ENCODE data around the gene ASIC1. TPM values are rescaled to one million over a fixed set of nuclear protein-coding genes. Genes with fewer than 3 reads are reported as not detected.

The ASIC1 gene
- total and polyA plus RNA-seq, 2 donors from 2014 or later = 0.99 to 1.6 TPM

DNA sequence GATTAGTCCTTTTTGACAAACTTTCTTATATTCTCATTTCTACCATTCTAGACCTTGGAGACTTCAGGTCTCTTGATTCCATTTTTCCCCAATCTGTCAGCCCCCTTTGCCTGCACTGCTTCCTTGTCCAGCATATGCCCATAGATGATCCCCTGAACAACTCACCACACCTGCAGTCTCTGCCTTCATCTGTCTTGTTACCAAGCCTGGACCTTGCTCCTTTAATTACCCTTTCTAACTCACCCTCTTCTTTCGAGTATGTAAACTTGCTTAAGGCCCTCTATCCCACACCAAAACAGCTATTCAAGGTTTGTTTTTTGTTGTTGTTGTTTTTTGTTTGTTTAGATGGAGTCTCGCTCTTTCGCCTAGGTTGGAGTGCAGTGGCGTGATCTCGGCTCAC lies 64.2 kb downstream of the ASIC1 start:
- TF ChIP-seq, protein P1, sequence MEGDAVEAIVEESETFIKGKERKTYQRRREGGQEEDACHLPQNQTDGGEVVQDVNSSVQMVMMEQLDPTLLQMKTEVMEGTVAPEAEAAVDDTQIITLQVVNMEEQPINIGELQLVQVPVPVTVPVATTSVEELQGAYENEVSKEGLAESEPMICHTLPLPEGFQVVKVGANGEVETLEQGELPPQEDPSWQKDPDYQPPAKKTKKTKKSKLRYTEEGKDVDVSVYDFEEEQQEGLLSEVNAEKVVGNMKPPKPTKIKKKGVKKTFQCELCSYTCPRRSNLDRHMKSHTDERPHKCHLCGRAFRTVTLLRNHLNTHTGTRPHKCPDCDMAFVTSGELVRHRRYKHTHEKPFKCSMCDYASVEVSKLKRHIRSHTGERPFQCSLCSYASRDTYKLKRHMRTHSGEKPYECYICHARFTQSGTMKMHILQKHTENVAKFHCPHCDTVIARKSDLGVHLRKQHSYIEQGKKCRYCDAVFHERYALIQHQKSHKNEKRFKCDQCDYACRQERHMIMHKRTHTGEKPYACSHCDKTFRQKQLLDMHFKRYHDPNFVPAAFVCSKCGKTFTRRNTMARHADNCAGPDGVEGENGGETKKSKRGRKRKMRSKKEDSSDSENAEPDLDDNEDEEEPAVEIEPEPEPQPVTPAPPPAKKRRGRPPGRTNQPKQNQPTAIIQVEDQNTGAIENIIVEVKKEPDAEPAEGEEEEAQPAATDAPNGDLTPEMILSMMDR (IDR thresholded peaks at IDR 0.05; ENCODE audit: borderline replicate concordance, extremely low read depth, insufficient read depth) = no peak
- H3K9ac ChIP-seq (ENCODE audit: low read length in 3 of 3) = no peak overlapping the region
- peaks cover 8 to 37% (median 17%) of the 10 kb centered on the region in 3 donors for H3K36me3 ChIP-seq (ENCODE audit: control insufficient read depth in 2 of 3, insufficient read depth in 3 of 3, low read length in 3 of 3)
- no peak overlapping the region for H3K4me3 ChIP-seq (ENCODE audit: low read length in 3 of 3)
- intact Hi-C loops (cut with DNase I) = no loop called here
- H3K27me3 ChIP-seq (ENCODE audit: control insufficient read depth, insufficient read depth, low read length) = no peaks in the 10 kb centered on the region
- peaks cover 0 to 13% (median 4%) of the 10 kb centered on the region in 3 donors for H3K4me1 ChIP-seq (ENCODE audit: control insufficient read depth in 2 of 3, insufficient read depth in 2 of 3, low read depth in 1 of 3, low read length in 3 of 3)
- no peak overlapping the region for H3K27ac ChIP-seq (ENCODE audit: low read depth in 2 of 2, low read length in 2 of 2)
- no peaks in the 10 kb centered on the region for H3K9me3 ChIP-seq (ENCODE audit: control insufficient read depth in 2 of 3, insufficient read depth in 1 of 3, low read length in 3 of 3)
- FAIRE-seq = no peak
- no peak for DNase-seq

DNA sequence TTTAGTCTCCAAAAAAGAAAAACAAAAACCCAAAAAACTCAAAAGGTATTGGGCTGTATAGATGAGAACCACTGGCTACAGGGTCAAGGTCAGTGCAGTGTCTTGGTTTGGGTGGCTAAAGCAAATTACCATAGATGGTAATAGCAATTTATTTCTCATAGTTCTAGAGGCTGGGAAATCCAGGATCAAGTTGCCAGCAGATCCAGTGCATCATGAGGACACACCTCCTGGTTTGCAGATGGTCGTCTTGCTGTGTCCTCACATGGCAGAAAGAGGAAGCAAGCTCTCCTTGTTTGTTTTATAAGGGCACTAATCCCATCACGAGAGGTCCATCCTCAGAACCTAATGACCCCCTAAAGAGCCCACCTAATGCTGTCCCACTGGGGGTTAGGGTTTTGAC lies 65.8 kb downstream of the ASIC1 start:
- H3K4me3 ChIP-seq (ENCODE audit: low read length in 3 of 3) = no peak overlapping the region
- FAIRE-seq = no peak
- DNase-seq = no peak
- no peak overlapping the region for H3K9ac ChIP-seq (ENCODE audit: low read length in 3 of 3)
- TF ChIP-seq, protein P1 (IDR thresholded peaks at IDR 0.05; ENCODE audit: borderline replicate concordance, extremely low read depth, insufficient read depth) = no peak
- no peaks in the 10 kb centered on the region for H3K27me3 ChIP-seq (ENCODE audit: control insufficient read depth, insufficient read depth, low read length)
- no peaks in the 10 kb centered on the region for H3K9me3 ChIP-seq (ENCODE audit: control insufficient read depth in 2 of 3, insufficient read depth in 1 of 3, low read length in 3 of 3)
- intact Hi-C loops (cut with DNase I) = no loop called here
- H3K36me3 ChIP-seq (ENCODE audit: control insufficient read depth in 2 of 3, insufficient read depth in 3 of 3, low read length in 3 of 3) = peaks cover 11 to 37% (median 17%) of the 10 kb centered on the region in 3 donors
- no peak overlapping the region for H3K27ac ChIP-seq (ENCODE audit: low read depth in 2 of 2, low read length in 2 of 2)
- H3K4me1 ChIP-seq (ENCODE audit: control insufficient read depth in 2 of 3, insufficient read depth in 2 of 3, low read depth in 1 of 3, low read length in 3 of 3) = peaks cover 0 to 8% (median 0%) of the 10 kb centered on the region in 3 donors

DNA sequence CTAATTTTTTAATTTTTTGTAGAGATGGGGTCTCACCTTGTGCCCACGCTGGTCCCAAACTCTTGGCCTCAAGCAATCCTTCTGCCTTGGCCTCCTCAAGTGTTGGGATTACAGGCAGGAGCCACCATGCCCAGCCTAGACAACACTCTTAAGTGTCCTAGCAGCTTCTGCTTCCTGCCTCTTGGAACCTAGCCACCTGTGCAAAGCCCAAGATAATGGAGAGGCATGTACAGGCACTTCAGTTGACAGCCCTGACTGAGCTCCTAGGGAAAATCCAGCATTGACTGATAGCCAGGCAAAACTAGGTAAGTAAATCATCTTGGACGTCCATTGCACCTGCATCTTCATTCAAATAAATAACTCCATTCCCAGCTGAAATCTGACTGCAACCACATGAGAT lies 70.2 kb downstream of the ASIC1 start:
- TF ChIP-seq, protein P1 (IDR thresholded peaks at IDR 0.05; ENCODE audit: borderline replicate concordance, extremely low read depth, insufficient read depth) = no peak
- Histone ChIP-seq H3K36me3 (ENCODE audit: control insufficient read depth in 2 of 3, insufficient read depth in 3 of 3, low read length in 3 of 3) (peaks cover 19 to 27% (median 19%) of the 10 kb centered on the region in 3 donors), H3K27me3 (ENCODE audit: control insufficient read depth, insufficient read depth, low read length) (no peaks in the 10 kb centered on the region), H3K9me3 (ENCODE audit: control insufficient read depth in 2 of 3, insufficient read depth in 1 of 3, low read length in 3 of 3) (no peaks in the 10 kb centered on the region), H3K27ac (ENCODE audit: low read depth in 2 of 2, low read length in 2 of 2) (no peak overlapping the region), H3K9ac (ENCODE audit: low read length in 3 of 3) (no peak overlapping the region), H3K4me1 (ENCODE audit: control insufficient read depth in 2 of 3, insufficient read depth in 2 of 3, low read depth in 1 of 3, low read length in 3 of 3) (peaks cover 0 to 4% (median 0%) of the 10 kb centered on the region in 3 donors), H3K4me3 (ENCODE audit: low read length in 3 of 3) (no peak overlapping the region)
- DNase-seq = no peak
- FAIRE-seq = no peak
- intact Hi-C loops (cut with DNase I) = no loop called here

DNA sequence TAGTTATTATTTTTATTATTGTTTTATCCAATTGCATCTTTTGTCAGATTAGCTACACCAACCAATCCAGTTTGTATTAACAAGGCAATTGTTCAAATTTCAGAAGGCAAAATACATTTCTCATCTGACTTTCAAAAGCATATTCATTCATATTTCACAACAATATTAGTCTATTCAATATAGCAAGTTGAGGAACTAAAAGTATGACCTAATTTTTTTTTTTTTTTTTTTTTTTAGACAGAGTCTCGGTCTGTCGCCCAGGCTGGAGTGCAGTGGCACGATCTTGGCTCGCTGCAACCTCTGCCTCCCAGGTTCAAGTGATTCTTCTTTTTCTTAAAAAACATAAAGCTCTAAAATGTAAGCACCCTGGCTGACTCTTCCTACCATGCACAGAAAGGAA lies 71.9 kb downstream of the ASIC1 start:
- H3K9me3 ChIP-seq (ENCODE audit: control insufficient read depth in 2 of 3, insufficient read depth in 1 of 3, low read length in 3 of 3) = no peaks in the 10 kb centered on the region
- no peak overlapping the region for H3K4me3 ChIP-seq (ENCODE audit: low read length in 3 of 3)
- H3K9ac ChIP-seq (ENCODE audit: low read length in 3 of 3) = no peak overlapping the region
- no peak overlapping the region for H3K27ac ChIP-seq (ENCODE audit: low read depth in 2 of 2, low read length in 2 of 2)
- TF ChIP-seq, protein P1 (IDR thresholded peaks at IDR 0.05; ENCODE audit: borderline replicate concordance, extremely low read depth, insufficient read depth) = no peak
- H3K4me1 ChIP-seq (ENCODE audit: control insufficient read depth in 2 of 3, insufficient read depth in 2 of 3, low read depth in 1 of 3, low read length in 3 of 3) = peaks cover 0 to 4% (median 0%) of the 10 kb centered on the region in 3 donors
- no peaks in the 10 kb centered on the region for H3K27me3 ChIP-seq (ENCODE audit: control insufficient read depth, insufficient read depth, low read length)
- intact Hi-C loops (cut with DNase I) = no loop called here
- peaks cover 10 to 23% (median 15%) of the 10 kb centered on the region in 3 donors for H3K36me3 ChIP-seq (ENCODE audit: control insufficient read depth in 2 of 3, insufficient read depth in 3 of 3, low read length in 3 of 3)
- FAIRE-seq = no peak
- no peak for DNase-seq
